Measurements from ENCODE around the gene ARHGEF2.
"Not testable (repeated sequence)": the region's sequence is repeated elsewhere in the genome, so short reads cannot be mapped to it uniquely, and the experiment has no call there.

Gene ARHGEF2

GRCh38 chr1:156002188-156002911 is 24.0 kb upstream of the ARHGEF2 start:
- no peak for TF ChIP-seq ZNF274 (IDR thresholded peaks at IDR 0.05; ENCODE audit: low read depth, low read length)
- no peak overlapping the region for H3K4me3 ChIP-seq (ENCODE audit: low read length)

DNA sequence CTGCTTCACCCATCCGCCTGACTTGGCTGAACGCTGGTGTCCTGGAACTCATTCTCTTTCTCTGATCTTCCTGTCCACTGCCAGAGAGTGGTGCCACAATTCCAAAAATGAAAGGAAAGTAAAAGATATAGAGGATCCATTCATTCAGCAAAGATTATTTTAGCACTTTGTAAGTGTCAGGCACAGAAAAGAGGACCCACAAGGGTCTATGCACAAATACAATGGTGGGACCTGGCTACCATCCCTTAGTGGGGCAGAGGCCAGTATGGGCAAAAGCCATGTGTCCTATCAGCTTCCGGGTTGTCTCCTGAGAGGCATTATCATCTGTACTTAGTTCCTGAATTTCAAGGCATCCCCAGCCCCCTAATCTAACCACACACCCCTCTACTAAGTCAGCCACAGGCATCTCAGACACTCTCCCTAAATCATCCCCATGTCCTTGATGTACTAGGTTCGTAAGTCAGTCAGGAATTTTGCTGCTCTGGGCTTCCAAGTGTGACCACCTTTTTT is 23.4 kb upstream of the ARHGEF2 start:
- H3K4me3 ChIP-seq (ENCODE audit: low read length): no peak overlapping the region
- TF ChIP-seq ZNF274 (IDR thresholded peaks at IDR 0.05; ENCODE audit: low read depth, low read length): no peak

DNA sequence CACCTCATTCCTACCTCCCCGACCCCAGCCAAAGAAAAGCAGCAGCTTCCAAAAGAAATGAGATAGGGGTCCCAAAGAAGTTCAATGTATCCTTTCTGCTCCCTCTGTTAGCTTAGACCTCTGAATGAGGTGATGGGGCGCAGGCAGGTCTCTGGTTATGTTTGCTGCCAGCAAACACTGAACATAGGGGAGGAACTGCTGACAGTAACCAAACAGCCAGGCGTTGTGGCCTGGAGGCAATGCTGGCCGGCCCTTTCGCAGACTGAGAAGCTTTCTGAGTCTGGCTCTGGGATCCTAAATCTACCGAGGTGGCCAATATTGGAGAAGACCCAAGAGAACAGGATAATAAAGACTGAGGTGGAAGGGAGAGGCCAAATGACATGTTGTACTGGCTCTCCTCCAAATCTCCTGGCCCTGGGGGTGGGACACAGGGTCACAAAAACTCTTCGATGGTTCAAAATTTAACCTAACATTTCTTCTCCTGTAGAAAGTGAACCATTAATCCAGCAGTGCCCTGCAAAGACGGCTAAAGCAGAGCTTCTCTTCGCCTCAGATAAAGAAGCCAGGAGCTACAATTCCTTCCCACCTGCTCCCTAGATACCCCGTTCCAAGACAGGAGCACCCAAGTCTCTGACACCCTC is 22.8 kb upstream of the ARHGEF2 start:
- no peak overlapping the region for H3K4me3 ChIP-seq (ENCODE audit: low read length)
- no peak for TF ChIP-seq ZNF274 (IDR thresholded peaks at IDR 0.05; ENCODE audit: low read depth, low read length)

DNA sequence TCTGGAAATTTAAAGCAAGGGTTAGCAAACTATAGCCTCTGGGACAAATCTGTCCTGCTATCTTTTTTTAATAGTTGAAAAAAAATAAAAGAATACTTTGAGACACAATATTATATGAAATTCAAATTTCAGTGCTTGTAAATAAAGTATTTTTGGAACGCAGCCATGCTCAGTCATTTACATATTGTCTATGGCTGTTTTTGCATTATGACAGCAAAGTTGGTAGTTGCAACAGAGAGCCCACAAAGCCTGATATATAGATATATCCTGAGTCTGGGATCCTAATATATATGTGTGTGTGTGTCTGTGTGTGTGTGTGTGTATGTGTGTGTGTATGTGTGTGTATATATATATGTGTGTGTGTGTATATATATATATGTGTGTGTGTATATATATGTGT is 21.6 kb upstream of the ARHGEF2 start:
- no peak for TF ChIP-seq ZNF274 (IDR thresholded peaks at IDR 0.05; ENCODE audit: low read depth, low read length)
- H3K4me3 ChIP-seq (ENCODE audit: low read length): no peak overlapping the region

DNA sequence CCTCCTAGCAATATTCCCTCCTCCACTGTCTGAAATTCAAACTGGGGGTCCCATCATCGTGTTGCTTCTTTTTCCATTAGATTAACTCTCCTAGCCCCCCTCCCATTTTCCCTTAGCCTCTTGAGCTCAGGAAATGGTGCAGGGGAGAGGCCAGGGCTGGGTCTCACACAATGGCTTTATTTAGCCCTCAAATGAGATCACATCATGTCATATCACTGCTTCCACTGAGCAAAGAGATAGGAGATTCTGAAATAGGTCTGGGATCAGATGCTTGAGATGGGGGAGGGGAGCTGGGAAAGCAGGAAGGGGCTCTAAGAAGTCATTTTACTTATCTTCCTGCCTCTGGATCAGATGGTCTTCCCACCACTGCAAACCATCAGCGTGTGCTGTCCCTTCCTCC is 17.8 kb upstream of the ARHGEF2 start:
- TF ChIP-seq ZNF274 (IDR thresholded peaks at IDR 0.05; ENCODE audit: low read depth, low read length): no peak
- no peak overlapping the region for H3K4me3 ChIP-seq (ENCODE audit: low read length)

GRCh38 chr1:155993595-155993994 is 15.2 kb upstream of the ARHGEF2 start:
- no peak overlapping the region for H3K4me3 ChIP-seq (ENCODE audit: low read length)
- TF ChIP-seq ZNF274 (IDR thresholded peaks at IDR 0.05; ENCODE audit: low read depth, low read length): no peak

GRCh38 chr1:155990005-155990739 is 11.8 kb upstream of the ARHGEF2 start:
- no peak for TF ChIP-seq ZNF274 (IDR thresholded peaks at IDR 0.05; ENCODE audit: low read depth, low read length)
- H3K4me3 ChIP-seq (ENCODE audit: low read length): no peak overlapping the region

DNA sequence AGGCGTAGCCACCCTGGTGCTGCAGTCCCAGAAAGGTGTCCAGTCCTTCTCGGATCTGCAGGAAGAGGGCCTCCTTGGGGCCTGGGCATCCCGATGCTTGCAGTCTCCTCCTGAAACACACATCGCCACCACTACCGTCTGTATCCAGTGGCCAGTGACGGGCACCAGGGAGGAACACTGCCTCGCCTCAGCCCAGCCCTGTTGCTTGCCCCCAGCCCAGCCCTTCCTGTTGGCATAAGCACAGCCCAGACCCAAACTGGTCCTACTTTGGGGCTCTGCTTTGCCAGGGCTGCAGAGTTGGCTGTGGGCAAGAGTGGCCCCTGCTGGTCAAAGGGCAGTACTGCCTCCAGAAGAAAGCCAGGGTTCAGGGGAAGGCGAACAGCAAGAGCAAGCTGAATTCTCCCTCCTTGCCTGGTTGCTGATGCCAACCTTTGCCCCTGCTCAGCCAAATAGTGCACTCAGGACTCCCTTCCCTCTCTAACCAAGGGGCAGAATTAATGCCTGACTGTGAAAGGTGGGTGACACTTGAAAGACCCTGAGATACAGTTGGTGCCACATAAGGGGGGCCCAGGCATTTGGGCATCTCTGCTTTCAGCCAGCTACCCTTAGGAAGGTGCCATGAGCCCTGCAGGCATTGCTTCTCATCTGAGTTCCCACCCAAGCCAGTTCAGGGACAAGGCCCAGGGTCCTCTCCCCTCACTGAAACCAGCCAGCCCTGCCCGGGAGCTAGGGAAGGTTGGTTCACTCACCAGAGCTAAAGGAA is 11.1 kb upstream of the ARHGEF2 start:
- no peak overlapping the region for H3K4me3 ChIP-seq (ENCODE audit: low read length)
- TF ChIP-seq ZNF274 (IDR thresholded peaks at IDR 0.05; ENCODE audit: low read depth, low read length): no peak

DNA sequence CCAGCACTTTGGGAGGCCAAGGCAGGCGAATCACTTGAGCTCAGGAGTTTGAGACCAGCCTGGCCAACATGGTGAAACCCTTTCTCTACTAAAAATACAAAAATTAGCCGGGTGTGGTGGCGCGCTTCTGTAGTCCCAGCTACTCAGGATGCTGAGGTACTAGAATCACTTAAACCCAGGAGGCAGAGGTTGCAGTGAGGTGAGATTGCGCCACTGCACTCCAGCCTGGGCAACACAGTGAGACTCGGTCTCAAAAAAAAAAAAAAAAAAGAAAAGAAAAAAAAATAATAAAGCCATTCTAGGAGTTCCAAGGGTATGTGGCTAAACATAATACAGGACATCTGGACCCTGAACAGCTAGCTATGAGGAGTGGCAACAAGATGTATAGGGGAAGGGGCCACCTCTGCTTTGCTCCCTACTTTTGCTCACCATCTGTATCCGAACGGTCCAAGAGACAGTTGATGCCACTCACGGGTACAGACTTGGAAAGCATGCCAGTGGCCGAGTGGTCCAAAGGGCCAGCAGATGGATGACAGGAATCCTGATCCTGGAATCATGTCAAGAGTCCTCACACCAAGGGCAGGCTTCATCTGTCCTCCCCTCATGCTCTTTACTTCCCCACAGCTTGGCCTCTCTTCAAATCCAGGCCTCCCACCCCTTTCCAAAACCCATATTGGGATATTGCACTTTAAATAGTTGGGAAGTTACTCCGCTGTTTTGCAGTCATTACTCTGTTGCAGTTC is 6.7 kb upstream of the ARHGEF2 start:
- not testable (repeated sequence) for H3K4me3 ChIP-seq (ENCODE audit: low read length)

GRCh38 chr1:155984341-155984740 is 6.0 kb upstream of the ARHGEF2 start:
- no peak for TF ChIP-seq ZNF274 (IDR thresholded peaks at IDR 0.05; ENCODE audit: low read depth, low read length)
- H3K4me3 ChIP-seq (ENCODE audit: low read length): no peak overlapping the region

DNA sequence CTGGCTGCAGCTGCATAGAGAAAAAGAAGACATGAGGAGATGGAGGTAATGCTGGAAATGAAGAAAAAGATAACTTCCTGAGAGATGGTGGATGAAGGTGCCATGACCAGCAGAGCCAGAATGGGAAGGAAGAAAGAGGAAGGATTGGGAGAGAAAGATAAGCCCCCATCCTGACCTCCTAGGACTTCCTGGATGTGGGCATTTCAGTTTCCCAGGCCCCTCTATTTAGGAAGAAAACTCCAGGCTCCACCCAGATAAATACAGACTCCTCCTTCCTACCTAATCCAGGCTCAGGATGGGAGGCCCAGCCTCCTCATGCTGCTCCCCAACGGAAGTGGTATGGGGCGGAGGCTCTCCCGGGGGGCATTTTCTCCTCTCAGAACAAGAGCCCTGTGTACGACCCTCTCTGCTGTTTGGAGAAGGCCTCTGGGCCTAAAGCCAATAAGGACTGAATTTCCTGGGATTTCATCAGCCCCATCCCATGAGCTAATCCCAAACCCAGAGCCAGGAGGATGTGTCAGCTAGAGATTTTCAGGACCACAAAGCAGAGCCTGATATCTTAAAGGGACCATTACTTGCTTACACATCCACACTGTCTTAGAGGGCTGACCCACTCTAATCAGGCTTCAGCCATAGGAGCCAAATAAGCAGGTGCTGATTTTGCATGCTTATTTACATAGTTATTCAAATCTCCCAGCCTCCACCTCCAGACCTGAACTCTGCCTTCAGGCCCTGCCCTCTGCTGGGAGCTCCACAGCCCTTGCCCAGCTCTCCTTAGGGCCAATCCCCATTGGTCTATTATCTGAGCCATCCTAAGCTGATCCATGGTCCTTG is 5.1 kb upstream of the ARHGEF2 start:
- H3K4me3 ChIP-seq (ENCODE audit: low read length): no peak overlapping the region
- TF ChIP-seq ZNF274 (IDR thresholded peaks at IDR 0.05; ENCODE audit: low read depth, low read length): no peak

DNA sequence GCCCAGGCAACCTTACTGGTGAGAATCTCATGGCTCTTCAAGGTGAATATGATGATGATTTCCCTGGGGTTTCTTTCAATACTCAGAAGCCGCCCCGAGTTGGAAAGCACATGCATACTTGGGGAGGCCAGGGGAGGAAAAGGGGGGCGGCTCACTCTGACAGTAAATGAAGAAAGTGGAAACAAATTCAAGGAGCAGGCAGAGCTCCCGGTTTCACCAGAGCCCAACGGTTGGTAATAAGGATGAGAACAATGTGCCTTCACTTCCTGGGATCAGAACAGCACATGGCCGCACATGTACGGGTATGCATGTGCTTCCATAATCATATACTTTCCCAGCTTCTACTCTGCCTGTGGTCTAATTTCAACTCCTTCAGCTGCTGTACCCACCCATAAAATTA is 3.8 kb upstream of the ARHGEF2 start:
- no peak for TF ChIP-seq ZNF274 (IDR thresholded peaks at IDR 0.05; ENCODE audit: low read depth, low read length)
- no peak overlapping the region; the same call in 1 of the 2 replicates for H3K4me3 ChIP-seq (ENCODE audit: low read length)
